ENCODE measurements around the gene PKMYT1. TPM values are rescaled to one million over a fixed set of nuclear protein-coding genes. Genes with fewer than 3 reads are reported as not detected.

Gene PKMYT1
- polyA plus RNA-seq, 10 donors = 5.8 to 23.0 (median 9.5) TPM

DNA sequence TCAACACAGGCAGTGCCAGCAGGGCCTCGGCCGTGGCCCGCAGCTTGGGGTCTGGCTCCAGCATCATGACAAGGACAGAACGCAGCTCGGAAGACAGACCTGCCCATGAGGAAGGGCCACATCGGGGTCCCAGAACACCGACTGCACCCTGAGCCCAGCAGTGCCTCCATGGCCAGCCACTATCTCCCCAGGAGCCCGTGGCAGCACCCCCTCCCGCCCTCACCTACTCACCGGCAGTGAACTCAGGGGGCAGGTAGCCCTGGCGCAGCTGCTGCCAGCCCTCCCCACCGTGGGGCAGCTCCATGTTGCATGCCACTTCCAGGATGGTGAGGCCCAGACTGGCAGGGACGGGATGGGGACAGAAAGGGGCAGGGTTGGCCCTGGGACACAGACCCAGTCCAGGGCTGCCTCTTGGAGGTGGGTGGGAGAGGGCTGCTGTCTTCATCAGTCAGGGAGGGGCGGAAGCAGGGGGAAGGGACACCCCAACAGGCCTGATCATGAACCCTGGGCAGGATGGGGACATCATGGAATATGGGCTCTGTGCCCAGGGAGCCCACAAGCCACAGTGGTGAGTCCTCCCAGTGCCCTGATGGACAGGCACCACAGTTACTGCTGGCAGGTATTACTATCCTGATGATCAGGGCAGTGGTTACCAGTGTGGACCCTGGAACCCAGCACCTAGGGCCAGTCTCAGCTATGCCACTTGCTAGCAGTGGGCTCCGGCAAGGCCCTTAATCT is 5.8 kb downstream of the PKMYT1 start:
- DNase-seq = no peak

DNA sequence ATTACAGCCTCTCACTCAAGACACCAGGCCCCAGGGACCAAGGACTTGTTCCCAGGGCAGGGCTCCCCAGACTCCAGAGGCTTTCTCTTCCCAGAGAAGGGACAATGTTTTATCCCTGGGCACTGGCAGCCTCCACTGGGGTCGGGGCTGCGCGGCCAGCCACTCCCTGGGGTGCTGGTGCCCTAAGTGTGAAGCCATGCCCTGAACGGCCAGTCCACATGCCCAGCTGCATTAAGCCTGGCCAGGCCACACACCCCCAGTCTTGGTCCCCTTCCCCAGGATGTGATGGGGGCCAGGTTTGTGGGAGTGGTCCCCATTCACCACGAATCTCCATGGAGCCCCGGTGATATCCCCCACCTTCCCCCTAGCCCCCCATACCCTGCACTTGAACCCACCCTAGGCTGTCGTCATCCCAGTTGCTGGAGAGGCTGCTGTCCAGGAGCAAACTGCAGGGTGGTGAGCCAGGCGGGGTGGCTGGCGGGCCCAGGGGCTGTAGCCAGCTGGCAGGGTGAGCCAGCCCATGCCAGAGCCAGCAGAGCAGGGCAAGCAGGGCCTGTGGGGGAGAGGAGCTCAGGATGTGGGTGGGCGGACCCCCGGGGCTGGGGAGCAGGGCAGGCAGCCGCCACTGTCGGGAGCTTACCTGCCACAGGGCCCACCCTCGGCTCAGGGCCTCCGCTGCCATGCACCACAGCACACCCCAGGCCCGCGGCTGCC is 6.5 kb downstream of the PKMYT1 start:
- no peak for DNase-seq

DNA sequence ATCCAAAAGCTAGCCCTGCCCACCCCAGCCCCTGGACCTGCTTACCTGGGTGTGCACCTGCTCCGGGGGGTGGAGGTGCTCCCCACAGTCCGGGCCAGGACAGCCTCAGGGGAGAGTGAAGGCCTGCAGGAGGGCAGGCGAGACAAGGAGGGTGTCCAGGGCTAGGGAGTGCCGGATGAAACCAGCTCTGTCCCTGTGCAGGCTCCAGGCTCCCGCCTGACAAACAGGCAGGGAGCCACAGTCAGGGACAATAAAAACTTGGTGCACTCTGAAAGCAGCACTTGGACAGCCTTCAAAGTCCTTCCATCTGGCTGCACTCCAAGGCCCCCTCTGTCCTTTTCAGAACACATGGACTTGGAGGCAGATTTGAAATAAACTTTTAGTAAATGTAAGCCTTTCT is 7.2 kb downstream of the PKMYT1 start:
- DNase-seq = no peak

DNA sequence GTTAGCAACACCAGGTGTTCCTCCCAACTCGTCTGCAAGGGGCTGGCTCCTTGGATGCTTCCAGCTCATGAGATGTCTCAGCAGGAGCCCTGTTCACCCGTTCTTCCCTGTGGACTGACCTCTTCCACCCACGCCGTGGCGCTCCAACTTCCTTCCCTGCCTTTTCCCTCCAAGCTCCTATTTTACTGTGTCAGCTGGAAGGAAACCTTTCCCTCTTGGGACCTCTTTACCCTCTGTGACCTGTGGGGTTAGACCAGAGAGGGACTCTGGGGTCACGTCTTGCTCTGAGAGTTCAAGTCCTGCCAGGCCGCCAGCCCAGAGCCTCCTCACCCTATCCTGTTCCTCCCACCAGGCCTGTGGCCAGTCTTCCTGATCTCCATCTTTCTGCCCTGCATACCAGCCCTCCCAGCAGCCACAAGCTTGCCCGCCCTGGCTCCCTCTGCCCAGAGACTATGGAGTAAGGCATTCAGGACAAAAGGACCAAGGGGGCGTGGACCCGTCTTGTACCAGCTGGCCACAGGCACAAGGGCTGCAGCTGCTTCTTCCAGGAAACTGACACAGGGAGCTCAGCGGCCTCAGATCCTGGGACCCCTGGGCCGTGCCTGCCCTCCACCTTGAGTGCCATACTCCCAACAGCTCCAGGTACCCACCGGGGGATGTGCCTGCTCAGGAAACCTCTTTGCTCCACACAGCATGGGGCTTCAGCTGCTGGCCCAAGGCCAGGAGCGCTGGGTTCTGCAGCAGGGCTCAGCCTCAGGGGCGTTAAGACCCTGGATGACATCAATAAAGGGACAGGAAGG is 8.1 kb downstream of the PKMYT1 start:
- no peak for DNase-seq

DNA sequence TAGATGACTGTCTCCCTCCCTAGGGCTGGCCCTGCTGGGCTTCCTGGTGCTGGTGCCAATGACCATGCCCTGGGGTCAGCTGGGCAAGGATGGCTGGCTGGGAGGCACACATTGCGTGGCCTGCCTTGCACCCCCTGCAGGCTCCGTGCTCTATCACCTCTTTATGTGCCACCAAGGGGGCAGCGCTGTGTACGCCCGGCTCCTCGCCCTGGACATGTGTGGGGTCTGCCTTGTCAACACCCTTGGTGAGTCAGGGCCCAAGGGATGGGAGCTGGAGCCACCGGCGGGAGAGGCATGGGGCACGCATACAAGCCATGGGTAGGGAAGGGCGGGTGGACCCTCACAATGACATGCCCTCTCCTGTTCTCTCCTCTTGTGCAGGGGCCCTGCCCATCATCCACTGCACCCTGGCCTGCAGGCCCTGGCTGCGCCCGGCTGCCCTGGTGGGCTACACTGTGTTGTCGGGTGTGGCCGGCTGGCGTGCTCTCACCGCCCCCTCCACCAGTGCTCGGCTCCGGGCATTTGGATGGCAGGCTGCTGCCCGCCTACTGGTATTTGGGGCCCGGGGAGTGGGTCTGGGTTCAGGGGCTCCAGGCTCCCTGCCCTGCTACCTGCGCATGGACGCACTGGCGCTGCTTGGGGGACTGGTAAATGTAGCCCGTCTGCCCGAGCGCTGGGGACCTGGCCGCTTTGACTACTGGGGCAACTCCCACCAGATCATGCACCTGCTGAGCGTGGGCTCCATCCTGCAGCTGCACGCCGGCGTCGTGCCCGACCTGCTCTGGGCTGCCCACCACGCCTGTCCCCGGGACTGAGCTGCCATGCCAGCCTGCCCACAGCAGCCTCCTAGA is 8.9 kb downstream of the PKMYT1 start:
- DNase-seq = no peak

DNA sequence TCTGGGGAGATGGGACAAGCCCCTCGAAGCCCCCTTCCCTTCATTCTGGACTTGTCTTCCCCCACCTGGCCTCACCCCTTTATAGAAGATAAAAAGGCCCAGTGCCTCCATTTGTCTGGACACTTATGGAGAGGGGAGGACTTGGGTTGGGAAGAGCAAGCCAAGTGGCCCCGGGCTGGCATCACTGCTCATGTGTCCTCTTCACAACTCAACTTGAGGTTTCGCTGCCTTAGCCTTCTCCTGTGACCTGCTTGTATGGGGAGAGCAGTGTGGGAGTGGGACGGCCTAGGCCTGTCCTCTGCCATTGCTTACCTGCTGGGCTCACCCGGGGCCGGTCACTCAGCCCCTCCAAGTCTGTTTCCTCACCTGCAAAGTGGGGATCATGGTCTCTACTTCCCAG is 9.7 kb downstream of the PKMYT1 start:
- DNase-seq = no peak

DNA sequence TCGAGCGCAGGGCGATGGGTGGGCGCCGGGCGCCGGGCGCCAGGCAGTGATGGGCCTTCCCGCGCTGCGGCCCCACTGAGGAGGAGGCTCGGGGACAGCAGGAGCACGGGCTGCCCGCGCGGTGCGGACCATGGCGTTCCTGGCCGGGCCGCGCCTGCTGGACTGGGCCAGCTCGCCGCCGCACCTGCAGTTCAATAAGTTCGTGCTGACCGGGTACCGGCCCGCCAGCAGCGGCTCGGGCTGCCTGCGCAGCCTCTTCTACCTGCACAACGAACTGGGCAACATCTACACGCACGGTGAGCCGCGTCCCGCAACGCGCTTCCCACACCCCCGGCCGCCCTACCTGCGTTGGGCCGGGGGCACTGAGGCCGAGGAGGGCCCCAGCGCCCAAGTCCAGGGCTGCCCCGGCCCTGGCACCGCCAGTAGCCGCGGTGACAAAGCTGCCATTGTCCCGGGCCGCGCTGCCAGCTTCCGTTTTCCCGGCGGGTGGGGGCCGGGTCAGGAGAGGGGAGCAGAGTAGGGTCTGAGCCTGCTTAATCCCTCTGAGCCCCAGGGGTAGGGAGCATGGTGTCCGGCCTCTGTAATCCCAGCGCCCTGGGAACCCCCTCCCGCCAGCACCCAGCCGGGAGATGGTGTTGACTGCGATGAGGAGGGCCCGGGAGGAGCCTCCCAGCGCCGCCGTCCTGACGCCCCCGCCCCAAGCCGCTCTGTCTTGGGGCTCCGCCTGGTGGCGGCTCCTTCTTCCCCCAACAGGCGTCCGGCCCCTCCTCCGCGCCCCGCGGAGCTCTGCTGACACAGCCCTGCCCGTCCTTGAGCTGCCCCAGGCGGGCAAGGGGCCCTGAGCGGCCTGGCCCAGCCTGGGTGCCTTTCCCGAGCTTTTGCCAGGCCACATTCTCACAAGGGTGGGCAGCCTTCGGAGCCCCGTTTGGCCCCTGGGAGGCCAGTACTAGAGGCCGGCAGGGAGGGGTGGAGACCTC is 10.4 kb downstream of the PKMYT1 start:
- peak in 1 of 3 donors; percentile 60 for DNase-seq

DNA sequence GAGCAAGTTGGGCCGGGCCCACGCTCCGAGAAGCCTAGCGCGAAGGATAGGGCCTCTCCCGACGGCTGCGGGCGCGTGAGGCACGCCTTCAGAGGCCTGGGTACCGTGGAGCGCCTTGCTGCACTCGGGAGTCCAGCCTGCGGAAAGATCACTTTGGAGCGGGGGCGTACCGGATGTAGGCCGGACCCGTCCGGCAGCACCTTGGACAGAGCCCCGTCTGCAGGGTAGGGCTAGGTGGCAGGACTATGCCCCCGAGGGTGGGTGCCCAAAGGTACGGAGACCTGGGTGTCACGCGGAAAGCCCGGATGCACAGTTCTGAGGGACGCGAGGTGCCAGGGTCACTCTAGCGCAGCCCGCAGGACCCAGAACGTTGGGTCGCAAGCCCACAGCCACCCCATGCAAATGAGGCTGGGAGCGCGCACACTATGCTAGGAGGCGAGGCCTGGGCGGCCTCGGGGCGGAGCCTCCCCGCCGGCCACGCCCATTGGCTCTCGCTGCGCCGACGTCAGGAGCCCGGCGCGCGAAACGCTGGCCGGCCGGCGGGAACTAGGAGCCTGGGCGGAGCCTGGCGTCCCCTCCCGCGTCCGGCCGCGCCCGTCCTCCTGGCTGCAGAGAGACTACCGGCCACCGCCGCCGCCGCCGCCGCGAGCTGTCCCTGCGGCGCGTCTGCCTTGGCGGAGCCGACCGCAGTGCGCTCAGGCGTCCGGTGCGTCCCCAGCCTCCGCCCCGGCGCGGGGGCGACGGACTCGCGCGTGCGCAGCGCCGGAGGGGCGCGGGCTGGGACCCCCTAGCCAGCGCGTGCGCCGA is 11.3 kb downstream of the PKMYT1 start, which contains the start of gene PAQR4:
PAQR4 (plus strand) TSS at position 611 of the 807 bp plus-strand sequence. CDS start 327 bp downstream, outside the sequence.
- peak; percentile 84 to 97 (median 92) for DNase-seq

DNA sequence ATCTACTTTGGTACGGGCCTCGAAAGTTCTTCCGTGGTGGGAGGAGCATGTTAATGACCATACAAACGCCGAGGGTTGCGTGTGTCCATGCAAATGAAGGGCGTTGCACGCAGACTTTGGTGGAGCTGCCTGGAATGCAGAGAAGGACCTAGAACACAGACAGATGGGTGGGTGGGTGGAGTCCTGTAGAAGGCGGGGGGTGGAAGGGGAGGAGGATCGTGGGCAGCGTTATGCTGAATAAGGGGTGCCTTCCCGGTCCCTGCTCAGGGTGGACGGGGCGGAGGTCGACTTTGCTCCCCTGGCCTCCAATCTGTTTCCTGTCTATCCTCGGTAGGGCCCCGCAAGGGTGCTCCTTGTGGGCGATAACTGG is 11.9 kb downstream of the PKMYT1 start:
- DNase-seq = no peak

DNA sequence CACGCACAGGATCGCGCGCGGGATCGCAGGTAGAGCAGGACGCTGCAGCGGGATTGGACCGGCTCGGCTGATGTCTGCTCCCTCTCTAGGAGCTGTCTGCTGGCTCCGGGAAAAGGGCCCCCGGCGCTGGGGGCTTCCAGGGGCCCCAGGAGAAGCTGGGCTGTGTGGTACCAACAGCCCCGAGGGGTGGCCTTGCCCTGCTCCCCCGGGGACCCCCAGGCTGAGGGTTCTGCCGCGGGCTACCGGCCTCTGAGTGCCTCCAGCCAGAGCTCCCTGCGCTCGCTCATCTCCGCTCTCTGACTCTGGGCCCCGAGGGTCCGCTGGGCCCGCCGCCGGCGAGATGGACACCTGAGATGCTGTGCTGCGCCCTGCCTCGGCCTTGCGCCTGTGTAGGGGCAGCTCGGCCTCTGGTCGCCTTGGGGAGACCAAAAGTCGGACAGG is 12.5 kb downstream of the PKMYT1 start:
- no peak for DNase-seq

DNA sequence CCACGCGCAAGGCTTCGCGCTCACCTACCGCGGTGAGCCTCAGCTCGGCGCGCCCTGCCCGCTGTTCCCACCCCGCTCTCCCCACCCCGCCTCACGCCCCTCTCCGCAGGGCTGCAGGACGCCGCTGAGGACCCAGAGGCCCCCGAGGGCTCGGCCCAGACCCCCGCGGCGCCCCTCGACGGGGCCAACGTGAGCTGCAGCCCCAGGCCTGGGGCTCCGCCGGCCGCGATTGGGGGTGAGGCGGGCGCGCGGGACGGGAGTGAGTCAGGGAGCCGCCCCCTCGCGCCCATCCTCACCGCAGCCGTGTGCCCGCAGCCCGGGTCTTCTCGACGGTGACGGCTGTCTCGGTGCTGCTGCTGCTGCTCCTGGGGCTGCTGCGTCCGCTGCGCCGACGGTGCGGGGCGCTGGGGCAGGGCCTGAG is 13.0 kb downstream of the PKMYT1 start:
- no peak for DNase-seq

DNA sequence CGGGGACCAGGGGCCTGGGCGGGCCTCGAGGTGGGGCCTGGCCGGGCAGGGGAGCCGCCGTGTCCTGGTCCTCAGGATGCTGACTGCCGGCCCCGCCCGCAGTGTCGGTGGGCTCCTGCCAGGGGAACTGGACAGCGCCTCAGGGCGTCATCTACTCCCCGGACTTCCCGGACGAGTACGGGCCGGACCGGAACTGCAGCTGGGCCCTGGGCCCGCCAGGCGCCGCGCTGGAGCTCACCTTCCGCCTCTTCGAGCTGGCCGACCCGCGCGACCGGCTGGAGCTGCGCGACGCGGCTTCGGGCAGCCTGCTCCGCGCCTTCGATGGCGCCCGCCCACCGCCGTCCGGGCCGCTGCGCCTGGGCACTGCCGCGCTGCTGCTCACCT is 13.4 kb downstream of the PKMYT1 start:
- no peak for DNase-seq

DNA sequence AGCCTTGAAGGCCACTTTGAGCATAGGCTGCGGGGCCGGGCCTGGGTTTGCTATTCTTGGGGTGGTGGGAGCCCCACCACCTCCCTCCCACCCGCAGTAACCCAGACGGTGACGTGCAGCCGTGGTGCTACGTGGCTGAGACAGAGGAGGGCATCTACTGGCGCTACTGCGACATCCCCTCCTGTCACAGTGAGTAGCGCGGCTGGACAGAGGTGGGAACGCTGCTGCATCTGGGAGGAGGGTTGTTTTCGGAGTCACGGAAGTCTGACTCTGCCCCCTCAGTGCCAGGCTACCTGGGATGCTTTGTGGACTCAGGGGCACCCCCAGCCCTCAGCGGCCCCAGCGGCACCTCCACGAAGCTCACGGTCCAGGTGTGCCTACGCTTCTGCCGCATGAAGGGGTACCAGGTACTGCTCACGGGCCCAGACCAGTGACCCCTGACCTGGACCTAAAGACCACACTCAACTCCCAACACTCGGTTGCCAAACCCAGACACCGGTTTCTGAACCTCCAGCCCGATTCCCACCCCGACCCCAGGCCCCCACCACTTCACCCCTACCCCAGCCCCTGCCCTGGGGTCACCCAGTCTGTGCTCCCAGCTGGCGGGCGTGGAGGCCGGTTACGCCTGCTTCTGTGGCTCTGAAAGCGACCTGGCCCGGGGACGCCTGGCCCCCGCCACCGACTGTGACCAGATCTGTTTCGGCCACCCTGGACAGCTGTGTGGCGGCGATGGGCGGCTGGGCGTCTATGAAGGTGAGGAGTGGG is 14.0 kb downstream of the PKMYT1 start:
- DNase-seq = no peak

DNA sequence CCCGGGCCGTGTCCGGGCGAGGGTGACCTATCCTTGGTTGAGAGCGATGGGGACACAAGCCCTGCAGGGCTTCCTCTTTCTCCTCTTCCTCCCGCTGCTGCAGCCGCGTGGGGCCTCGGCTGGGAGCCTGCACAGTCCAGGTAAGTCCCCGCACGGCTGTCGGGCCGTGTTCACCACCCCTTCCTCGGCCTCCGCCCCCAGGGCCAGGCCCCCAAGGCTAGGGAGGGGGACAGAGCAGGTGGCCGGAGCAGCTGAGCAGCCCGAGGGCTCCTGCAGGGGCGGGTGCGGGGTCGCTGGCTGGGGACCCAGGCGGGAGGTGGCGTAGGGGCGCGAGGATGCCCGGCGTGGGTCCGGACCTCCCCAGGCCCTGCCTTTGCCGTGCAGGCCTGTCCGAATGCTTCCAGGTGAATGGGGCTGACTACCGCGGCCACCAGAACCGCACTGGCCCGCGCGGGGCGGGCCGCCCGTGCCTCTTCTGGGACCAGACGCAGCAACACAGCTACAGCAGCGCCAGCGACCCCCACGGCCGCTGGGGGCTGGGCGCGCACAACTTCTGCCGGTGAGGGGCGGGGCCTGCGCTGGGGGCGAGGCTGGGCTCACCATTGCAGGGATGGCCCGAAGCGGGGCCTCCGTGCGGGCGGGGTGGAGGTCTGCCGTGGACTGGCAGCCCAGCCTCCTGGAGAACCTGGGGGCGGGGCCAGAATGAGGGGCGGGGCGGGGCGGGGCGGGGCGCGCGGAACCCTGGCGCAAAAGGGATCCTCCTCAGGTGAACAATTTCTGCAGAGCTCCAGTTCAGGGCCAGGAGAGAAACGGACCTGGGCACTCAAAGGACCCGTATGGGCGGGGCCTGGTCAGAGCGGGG is 15.5 kb downstream of the PKMYT1 start:
- DNase-seq = no peak

DNA sequence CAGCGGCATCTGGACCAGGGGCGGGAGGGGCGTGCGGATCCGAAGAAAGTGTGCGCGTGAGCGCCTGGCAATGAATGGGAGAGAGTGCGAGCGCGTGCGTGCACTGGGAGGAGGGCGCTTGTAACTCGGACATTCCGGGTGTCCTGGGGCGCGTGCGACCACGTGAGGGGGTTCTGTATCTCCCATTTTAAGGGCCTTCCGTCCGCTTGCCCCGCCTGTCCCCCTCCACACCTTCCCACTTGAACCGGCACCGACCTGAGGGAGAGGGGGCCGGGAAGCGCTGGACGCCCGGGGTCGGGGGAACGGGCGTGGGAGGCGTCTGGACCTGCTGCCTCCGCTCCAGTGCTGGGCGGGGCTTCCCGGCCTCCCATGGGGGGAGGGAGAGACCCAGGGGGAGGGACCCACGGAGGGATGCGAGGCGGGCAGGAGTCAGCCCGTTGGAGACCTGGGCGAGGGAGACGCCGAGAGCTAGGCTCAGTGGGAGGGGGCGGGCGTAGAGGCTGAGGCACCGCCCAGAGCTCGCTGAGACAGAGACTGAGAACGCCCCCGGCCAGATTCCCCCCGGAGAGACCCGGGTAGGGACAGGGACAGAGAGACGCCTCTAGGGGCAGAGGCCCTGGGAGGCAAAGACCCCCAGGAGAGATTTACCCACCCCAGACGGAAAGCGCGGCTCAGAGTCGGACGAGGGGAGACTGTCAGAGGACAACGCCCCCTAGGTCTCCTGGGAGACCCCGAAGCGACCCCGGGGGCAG is 16.3 kb downstream of the PKMYT1 start, which contains the start of gene KREMEN2:
KREMEN2 (plus strand) TSS at position 553 of the 752 bp plus-strand sequence. CDS start 246 bp downstream, outside the sequence.
- no peak for DNase-seq

DNA sequence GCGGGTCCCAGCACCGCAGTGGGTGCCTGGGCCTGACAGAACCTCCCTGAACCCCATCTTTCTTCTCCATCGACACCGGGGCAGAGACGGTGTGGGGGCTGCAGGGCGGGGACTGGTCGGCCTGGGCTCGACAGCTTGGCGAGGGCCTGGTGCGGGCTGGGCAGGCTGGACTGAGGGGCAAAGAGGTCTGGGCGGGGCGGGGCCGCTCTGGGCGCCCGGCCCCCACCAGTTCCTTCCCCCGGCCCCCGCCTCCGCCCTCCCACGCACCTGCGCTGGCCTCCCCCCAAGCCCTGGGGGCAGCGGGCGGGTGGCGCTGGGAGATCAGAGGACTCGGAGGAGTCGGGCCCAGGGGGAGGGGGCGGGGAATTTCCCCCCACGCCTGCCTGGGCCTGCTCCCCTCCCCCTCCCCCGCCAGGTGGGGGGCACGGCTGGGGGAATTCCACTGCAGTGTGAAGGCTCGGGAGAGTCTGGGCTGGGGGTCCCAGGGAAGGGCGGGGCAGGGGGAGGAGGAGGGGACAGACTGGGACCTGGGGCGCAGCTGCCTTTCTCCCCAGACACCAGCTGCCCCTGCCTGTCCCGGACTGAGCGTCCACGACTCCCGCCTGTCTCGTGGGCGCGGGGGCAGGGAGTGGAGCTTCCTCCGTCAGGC is 17.0 kb downstream of the PKMYT1 start:
- no peak for DNase-seq
